ENCODE data around the gene RETNLB.

GRCh38 chr3:108722724-108723123, 34.5 kb downstream of the RETNLB start:
- TF ChIP-seq EZH2phosphoT487 (IDR thresholded peaks at IDR 0.05; ENCODE audit: insufficient read depth, low read depth) (no peak), EZH2 (IDR thresholded peaks at IDR 0.05; ENCODE audit: insufficient read depth, poor library complexity, severe bottlenecking) (no peak)
